Trophoblast cell (in vitro differentiated cells and primary cell): ENCODE measurements around the gene PUS1.

ENCODE experiments used
- DNase-seq, 2 donors: peaks; one replicate each; pipeline ENCODE4 v3.0.0-alpha.2; 2016
- H2AFZ ChIP-seq: 2 replicates; pipeline ENCODE4 v1.6.1; 2013; ENCODE audit warnings: low read length, moderate library complexity, mild to moderate bottlenecking; ENCODE audit not compliant: insufficient read depth, poor library complexity
- H2AK5ac ChIP-seq: 2 replicates; pipeline ENCODE4 v1.6.1; 2013; ENCODE audit warnings: mild to moderate bottlenecking, low read length
- H2BK120ac ChIP-seq: 2 replicates; pipeline ENCODE4 v1.6.1; 2013; ENCODE audit warnings: low read length, mild to moderate bottlenecking, moderate library complexity; ENCODE audit not compliant: insufficient read depth, poor library complexity
- H2BK12ac ChIP-seq: 2 replicates; pipeline ENCODE4 v1.6.1; 2013; ENCODE audit warnings: mild to moderate bottlenecking, low read length, moderate library complexity
- H2BK5ac ChIP-seq: 2 replicates; pipeline ENCODE4 v1.6.1; 2013; ENCODE audit warnings: low read length, low read depth, moderate library complexity, mild to moderate bottlenecking; ENCODE audit not compliant: poor library complexity
- H3K14ac ChIP-seq: 2 replicates; pipeline ENCODE4 v1.6.1; 2013; ENCODE audit warnings: mild to moderate bottlenecking, low read length
- H3K18ac ChIP-seq: 2 replicates; pipeline ENCODE4 v1.6.1; 2013; ENCODE audit warnings: mild to moderate bottlenecking, low read length
- H3K23ac ChIP-seq: 2 replicates; pipeline ENCODE4 v1.6.1; 2013; ENCODE audit warnings: low read length
- H3K27ac ChIP-seq: 2 replicates; pipeline ENCODE4 v1.5.1; 2013; ENCODE audit warnings: low read depth, mild to moderate bottlenecking, inconsistent platforms, low read length, moderate library complexity
- H3K27me3 ChIP-seq: 2 replicates; pipeline ENCODE4 v1.6.1; 2013; ENCODE audit warnings: inconsistent platforms, mild to moderate bottlenecking, low read length, moderate library complexity; ENCODE audit not compliant: insufficient read depth
- H3K36me3 ChIP-seq, 2 experiments: 1 replicate in 1 of 2; 2 replicates in 1 of 2; pipeline ENCODE4 v1.6.1; 2013; ENCODE audit warnings: low read length in 2 of 2, mild to moderate bottlenecking in 2 of 2, moderate library complexity in 1 of 2; ENCODE audit not compliant: insufficient read depth in 2 of 2, control insufficient read depth in 1 of 2
- H3K4ac ChIP-seq: 2 replicates; pipeline ENCODE4 v1.6.1; 2013; ENCODE audit warnings: low read depth, mild to moderate bottlenecking, low read length, moderate library complexity
- H3K4me1 ChIP-seq, 2 experiments: 1 replicate in 1 of 2; 2 replicates in 1 of 2; pipeline ENCODE4 v1.6.1; 2013; ENCODE audit warnings: low read length in 2 of 2, mild to moderate bottlenecking in 2 of 2, moderate library complexity in 1 of 2; ENCODE audit not compliant: insufficient read depth in 2 of 2, control insufficient read depth in 1 of 2
- H3K4me2 ChIP-seq: 2 replicates; pipeline ENCODE4 v1.6.1; 2013; ENCODE audit warnings: inconsistent platforms, mild to moderate bottlenecking, low read length, moderate library complexity
- H3K4me3 ChIP-seq: 2 replicates; pipeline ENCODE4 v1.5.1; 2013; ENCODE audit warnings: mild to moderate bottlenecking, low read depth, low read length, inconsistent platforms
- H3K79me1 ChIP-seq: one replicate; pipeline ENCODE4 v1.6.1; 2013; ENCODE audit warnings: low read length
- H3K79me2 ChIP-seq: 2 replicates; pipeline ENCODE4 v1.6.1; 2013; ENCODE audit warnings: low read length, mild to moderate bottlenecking; ENCODE audit not compliant: control insufficient read depth, insufficient read depth, poor library complexity
- H3K9ac ChIP-seq: 2 replicates; pipeline ENCODE4 v1.6.1; 2013; ENCODE audit warnings: mild to moderate bottlenecking, low read length
- H3K9me3 ChIP-seq: 2 replicates; pipeline ENCODE4 v1.6.1; 2013; ENCODE audit warnings: low read depth, mild to moderate bottlenecking, control low read depth, inconsistent platforms, low read length; ENCODE audit not compliant: insufficient read depth
- H4K12ac ChIP-seq: 2 replicates; pipeline ENCODE4 v1.6.1; 2013; ENCODE audit warnings: low read depth, mild to moderate bottlenecking, low read length, moderate library complexity
- H4K8ac ChIP-seq: 2 replicates; pipeline ENCODE4 v1.6.1; 2013; ENCODE audit warnings: low read depth, mild to moderate bottlenecking, low read length, moderate library complexity
- H4K91ac ChIP-seq: one replicate; pipeline ENCODE4 v1.6.1; 2013; ENCODE audit warnings: low read depth, mild to moderate bottlenecking, low read length, moderate library complexity
- WGBS: extraction: QIAGEN DNeasy Blood & Tissue Kit; methylation state at CpG from one replicate; pipeline ENCODE4 v1.1.7; 2013; ENCODE audit warnings: missing lambda C conversion rate; ENCODE audit not compliant: insufficient read length, insufficient coverage; ENCODE audit errors: extremely low coverage; 5-methylcytosine and 5-hydroxymethylcytosine counted together

Gene PUS1

DNA sequence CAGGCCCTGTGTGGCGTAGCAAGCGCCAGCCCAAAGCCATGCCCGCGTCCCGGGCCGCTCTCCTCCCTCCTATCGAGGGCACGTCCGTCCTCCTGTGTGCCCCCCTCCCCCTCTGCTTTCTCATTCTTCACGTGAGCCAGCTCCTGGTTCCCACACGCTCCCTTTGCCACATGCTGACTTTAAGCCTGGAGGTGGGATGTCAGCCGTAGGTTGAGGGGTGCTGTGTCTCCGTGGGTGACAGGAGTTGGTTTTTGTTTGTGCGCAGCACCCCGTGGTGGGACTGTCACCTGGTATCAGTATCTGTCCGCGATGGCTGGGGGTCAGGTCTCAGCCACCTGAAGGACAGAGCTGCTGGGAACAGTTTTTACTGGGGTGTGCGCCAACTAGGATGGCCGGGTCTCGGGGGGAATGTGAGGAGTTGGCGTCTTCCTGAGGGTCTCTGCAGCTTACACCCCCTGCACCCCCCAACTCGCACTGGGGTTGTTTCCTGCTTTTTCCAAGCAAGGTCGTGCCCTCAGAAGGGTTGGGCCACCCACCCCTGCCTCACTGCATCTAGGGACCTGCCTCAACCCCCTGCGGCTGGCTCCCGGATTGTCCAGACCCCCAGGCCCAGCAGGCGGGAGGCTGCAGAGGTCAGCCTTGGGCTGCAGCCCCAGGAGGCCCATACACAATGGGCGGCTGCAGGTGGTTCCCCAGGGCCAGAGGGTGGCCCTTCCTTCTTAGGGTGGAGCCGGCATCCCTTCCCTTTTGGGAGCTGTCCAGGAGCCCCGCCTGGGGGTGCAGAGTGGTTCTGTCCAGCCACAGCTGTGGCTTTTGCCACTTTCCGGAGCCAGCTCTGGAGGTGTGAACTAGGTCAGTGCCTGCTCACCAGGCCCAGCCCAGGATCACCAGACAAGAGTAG is 27.4 kb upstream of the PUS1 start:
- Histone ChIP-seq H2BK120ac (no peak overlapping the region), H3K27me3 (no peaks in the 10 kb centered on the region)

DNA sequence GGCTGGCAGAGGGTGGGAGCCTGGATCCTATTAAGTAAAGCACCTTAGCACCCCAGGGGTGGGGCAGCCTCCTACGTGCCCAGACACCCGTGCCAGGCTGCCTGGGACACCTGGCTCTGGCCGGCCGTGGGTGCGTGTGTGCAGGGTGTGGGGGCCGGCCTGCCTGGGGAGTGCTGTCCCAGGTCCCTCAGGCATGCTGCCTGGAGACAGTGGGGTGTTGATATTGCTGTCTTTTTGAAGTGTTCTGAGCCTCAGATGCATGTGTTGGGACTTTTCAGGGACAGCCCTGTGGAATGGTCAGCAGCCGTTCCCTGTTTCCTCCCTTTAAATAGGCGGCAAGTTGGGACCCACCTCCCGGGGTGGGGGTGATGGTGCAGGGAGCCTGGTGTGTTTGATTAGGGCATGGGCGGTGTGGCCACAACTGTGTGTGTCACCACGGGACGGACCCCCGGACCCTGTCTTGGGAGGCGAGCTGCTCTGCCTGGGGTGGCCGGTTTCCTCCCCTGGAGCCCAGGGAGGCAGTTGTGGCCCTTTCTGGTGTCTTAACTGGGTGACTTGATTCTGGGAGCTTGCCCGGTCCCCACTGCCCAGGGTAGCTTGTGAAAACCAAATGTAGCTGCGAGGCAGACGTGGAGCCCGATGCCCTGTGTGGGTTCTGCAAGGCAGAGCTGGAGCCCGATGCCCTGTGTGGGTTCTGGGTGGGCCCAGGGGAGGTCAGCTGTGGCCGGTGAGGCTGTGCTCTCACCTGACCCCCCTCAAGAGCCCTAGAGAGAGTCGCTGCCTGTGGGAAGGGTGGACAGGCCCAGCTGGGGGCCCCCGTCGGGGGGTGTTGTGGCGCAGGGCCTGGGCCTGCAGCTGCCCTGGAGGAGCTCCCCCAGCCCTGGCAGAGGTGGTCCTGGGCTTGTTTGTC is 26.5 kb upstream of the PUS1 start:
- H2BK120ac ChIP-seq: no peak overlapping the region
- H2BK12ac ChIP-seq: no peak overlapping the region
- H3K4me1 ChIP-seq: peaks cover 8 to 9% of the 10 kb centered on the region in 2 experiments
- no CpG with 5 or more reads among the region's 25 CpGs for WGBS
- no peak overlapping the region for H2AK5ac ChIP-seq
- H3K4me2 ChIP-seq: no peak overlapping the region
- peak overlapping the region; percentile 30 for H2AFZ ChIP-seq
- H3K4ac ChIP-seq: peak overlapping the region; percentile 16
- no peaks in the 10 kb centered on the region for H3K27me3 ChIP-seq
- no peak overlapping the region for H3K23ac ChIP-seq
- H3K9ac ChIP-seq: no peak overlapping the region
- no peak overlapping the region for H3K27ac ChIP-seq
- no peak for DNase-seq
- H3K4me3 ChIP-seq: no peak overlapping the region
- H3K79me2 ChIP-seq: peaks cover 13% of the 10 kb centered on the region
- H4K8ac ChIP-seq: no peak overlapping the region
- H4K91ac ChIP-seq: no peak overlapping the region
- no peak overlapping the region for H2BK5ac ChIP-seq
- no peaks in the 10 kb centered on the region for H3K9me3 ChIP-seq
- H3K79me1 ChIP-seq: peaks cover 2% of the 10 kb centered on the region
- H3K36me3 ChIP-seq: peaks cover 46 to 50% of the 10 kb centered on the region in 2 experiments
- H3K18ac ChIP-seq: peak overlapping the region; percentile 38
- H4K12ac ChIP-seq: peak overlapping the region; percentile 7
- no peak overlapping the region for H3K14ac ChIP-seq

More for the DNA sequence above, 27.4 kb upstream of the PUS1 start:
- H2BK5ac ChIP-seq: no peak overlapping the region
- H3K36me3 ChIP-seq: peaks cover 47 to 49% of the 10 kb centered on the region in 2 experiments
- peak overlapping the region; percentile 16 for H3K4ac ChIP-seq
- H3K18ac ChIP-seq: peak overlapping the region; percentile 16
- H3K9me3 ChIP-seq: no peaks in the 10 kb centered on the region
- peaks cover 18% of the 10 kb centered on the region for H3K79me2 ChIP-seq
- no CpG with 5 or more reads among the region's 30 CpGs for WGBS
- no peak overlapping the region for H3K4me2 ChIP-seq
- H3K23ac ChIP-seq: no peak overlapping the region
- H2BK12ac ChIP-seq: no peak overlapping the region
- H4K91ac ChIP-seq: no peak overlapping the region
- H3K79me1 ChIP-seq: peaks cover 3% of the 10 kb centered on the region
- no peak overlapping the region for H3K9ac ChIP-seq
- H3K14ac ChIP-seq: no peak overlapping the region
- H3K4me1 ChIP-seq: peaks cover 10 to 11% of the 10 kb centered on the region in 2 experiments
- no peak overlapping the region for H4K8ac ChIP-seq
- no peak overlapping the region for H4K12ac ChIP-seq
- no peak overlapping the region for H2AK5ac ChIP-seq
- no peak overlapping the region for H3K4me3 ChIP-seq
- H2AFZ ChIP-seq: peak overlapping the region; percentile 50
- no peak for DNase-seq
- H3K27ac ChIP-seq: no peak overlapping the region

DNA sequence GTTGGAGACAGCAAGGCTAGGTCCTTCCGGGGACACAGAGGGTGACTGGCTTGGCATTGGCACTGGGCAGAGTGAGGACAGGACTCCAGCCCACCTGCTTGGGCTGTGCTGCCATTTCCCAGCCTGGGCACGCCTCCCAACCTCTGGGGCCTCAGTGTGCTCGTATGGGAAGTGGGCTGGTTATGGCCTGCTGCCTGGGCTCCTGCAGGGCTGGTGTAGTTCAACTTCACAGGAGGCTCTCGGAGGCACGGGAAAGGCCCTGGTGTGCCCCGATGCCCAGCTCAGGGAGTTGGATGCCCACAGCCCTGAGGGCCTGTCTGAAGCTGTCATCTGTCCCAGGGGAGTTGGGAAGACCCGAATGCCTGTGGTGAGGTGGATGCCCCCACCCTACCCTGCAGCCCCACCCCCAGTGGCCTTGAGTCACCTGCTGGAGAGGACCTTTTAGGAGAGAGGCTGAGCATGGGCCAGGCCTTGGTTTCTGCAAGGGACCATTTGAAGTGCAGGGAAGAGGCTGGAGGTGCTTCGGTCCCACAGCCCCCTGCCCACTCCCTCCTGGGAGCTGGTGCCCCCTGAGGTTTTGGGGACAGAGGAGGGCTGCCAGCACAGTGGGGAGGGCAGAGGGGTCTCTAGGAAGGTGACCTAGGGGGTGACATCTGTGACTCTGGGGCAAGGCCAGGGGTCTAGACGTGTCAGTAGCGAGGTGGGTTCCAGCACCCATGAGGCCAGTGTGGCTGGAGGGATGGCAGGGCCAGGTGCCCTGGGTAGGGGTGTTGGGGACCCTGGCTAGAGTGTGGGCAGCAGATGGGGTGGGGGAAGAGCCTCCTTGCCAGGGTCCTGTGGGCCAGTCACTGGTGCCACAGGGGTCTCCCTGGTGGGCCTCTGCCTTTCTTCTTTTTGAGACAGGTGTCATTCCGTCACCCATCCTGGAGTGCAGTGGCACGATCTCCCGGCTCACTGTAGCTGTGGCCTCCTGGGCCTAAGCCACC is 25.5 kb upstream of the PUS1 start:
- Histone ChIP-seq H2BK5ac (no peak overlapping the region), H3K4me3 (no peak overlapping the region), H3K79me2 (peaks cover 13% of the 10 kb centered on the region), H3K23ac (no peak overlapping the region), H3K9ac (no peak overlapping the region), H2AFZ (no peak overlapping the region), H3K18ac (peak overlapping the region; percentile 38), H4K8ac (no peak overlapping the region), H3K79me1 (peaks cover 2% of the 10 kb centered on the region), H3K4me1 (peaks cover 5 to 6% of the 10 kb centered on the region in 2 experiments), H2BK12ac (no peak overlapping the region), H3K36me3 (peaks cover 49 to 54% of the 10 kb centered on the region in 2 experiments), H3K27me3 (no peaks in the 10 kb centered on the region), H4K12ac (no peak overlapping the region), H3K14ac (no peak overlapping the region), H2BK120ac (no peak overlapping the region), H2AK5ac (no peak overlapping the region), H3K9me3 (no peaks in the 10 kb centered on the region), H3K4ac (peak overlapping the region; percentile 11), H3K27ac (no peak overlapping the region), H3K4me2 (no peak overlapping the region), H4K91ac (no peak overlapping the region)
- WGBS: no CpG with 5 or more reads among the region's 13 CpGs
- DNase-seq: no peak
